ENCODE measurements around the gene TYW3. TPM values are rescaled to one million over a fixed set of nuclear protein-coding genes. Genes with fewer than 3 reads are reported as not detected.

TYW3 gene
- total RNA-seq, 1 experiment from 2014 or later = 32.9 TPM

DNA sequence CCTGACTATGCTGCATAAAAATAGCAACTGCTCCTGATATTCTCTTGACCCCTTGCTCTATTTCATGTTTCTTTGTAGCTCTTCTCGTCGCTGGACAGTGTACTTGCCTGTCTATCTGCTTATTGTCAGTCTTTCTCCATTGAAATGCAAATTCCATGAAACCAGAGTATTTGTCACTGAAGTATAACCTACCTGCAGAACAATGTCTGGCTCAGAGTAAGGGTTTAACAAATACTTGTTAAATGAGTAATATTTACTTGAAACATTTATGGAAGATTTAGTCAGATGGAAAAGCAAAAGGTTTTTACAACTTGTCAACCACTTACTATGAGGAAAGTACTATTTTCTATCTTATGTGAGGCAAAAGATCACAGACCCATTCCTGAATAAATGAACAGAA, 39.5 kb upstream of the TYW3 start:
- DNase-seq (ENCODE audit: low spot score) (no peak), ATAC-seq (no peak)
- Mint-ChIP-seq H3K4me1 (peaks cover 12% of the 10 kb centered on the region), H3K9me3 (peaks cover 4% of the 10 kb centered on the region), H3K36me3 (no peaks in the 10 kb centered on the region), H3K27me3 (ENCODE audit: low read depth) (no peaks in the 10 kb centered on the region), H3K4me3 (no peak overlapping the region), H3K27ac (no peak overlapping the region)
- POLR2A ChIA-PET = no interaction called here
- TF ChIP-seq, protein P1, sequence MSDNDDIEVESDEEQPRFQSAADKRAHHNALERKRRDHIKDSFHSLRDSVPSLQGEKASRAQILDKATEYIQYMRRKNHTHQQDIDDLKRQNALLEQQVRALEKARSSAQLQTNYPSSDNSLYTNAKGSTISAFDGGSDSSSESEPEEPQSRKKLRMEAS (CRISPR knock-in tag; IDR thresholded peaks at IDR 0.05) = no peak
- no peak for TF ChIP-seq ETV6 (CRISPR knock-in tag; IDR thresholded peaks at IDR 0.05)
- TF ChIP-seq, protein P2, sequence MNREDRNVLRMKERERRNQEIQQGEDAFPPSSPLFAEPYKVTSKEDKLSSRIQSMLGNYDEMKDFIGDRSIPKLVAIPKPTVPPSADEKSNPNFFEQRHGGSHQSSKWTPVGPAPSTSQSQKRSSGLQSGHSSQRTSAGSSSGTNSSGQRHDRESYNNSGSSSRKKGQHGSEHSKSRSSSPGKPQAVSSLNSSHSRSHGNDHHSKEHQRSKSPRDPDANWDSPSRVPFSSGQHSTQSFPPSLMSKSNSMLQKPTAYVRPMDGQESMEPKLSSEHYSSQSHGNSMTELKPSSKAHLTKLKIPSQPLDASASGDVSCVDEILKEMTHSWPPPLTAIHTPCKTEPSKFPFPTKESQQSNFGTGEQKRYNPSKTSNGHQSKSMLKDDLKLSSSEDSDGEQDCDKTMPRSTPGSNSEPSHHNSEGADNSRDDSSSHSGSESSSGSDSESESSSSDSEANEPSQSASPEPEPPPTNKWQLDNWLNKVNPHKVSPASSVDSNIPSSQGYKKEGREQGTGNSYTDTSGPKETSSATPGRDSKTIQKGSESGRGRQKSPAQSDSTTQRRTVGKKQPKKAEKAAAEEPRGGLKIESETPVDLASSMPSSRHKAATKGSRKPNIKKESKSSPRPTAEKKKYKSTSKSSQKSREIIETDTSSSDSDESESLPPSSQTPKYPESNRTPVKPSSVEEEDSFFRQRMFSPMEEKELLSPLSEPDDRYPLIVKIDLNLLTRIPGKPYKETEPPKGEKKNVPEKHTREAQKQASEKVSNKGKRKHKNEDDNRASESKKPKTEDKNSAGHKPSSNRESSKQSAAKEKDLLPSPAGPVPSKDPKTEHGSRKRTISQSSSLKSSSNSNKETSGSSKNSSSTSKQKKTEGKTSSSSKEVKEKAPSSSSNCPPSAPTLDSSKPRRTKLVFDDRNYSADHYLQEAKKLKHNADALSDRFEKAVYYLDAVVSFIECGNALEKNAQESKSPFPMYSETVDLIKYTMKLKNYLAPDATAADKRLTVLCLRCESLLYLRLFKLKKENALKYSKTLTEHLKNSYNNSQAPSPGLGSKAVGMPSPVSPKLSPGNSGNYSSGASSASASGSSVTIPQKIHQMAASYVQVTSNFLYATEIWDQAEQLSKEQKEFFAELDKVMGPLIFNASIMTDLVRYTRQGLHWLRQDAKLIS (CRISPR knock-in tag; IDR thresholded peaks at IDR 0.05; ENCODE audit: borderline replicate concordance) = no peak
- no peak for TF ChIP-seq TCF7 (CRISPR knock-in tag; IDR thresholded peaks at IDR 0.05; ENCODE audit: low read depth)
- TF ChIP-seq, protein P3, sequence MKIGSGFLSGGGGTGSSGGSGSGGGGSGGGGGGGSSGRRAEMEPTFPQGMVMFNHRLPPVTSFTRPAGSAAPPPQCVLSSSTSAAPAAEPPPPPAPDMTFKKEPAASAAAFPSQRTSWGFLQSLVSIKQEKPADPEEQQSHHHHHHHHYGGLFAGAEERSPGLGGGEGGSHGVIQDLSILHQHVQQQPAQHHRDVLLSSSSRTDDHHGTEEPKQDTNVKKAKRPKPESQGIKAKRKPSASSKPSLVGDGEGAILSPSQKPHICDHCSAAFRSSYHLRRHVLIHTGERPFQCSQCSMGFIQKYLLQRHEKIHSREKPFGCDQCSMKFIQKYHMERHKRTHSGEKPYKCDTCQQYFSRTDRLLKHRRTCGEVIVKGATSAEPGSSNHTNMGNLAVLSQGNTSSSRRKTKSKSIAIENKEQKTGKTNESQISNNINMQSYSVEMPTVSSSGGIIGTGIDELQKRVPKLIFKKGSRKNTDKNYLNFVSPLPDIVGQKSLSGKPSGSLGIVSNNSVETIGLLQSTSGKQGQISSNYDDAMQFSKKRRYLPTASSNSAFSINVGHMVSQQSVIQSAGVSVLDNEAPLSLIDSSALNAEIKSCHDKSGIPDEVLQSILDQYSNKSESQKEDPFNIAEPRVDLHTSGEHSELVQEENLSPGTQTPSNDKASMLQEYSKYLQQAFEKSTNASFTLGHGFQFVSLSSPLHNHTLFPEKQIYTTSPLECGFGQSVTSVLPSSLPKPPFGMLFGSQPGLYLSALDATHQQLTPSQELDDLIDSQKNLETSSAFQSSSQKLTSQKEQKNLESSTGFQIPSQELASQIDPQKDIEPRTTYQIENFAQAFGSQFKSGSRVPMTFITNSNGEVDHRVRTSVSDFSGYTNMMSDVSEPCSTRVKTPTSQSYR (CRISPR knock-in tag; IDR thresholded peaks at IDR 0.05) = no peak
- no peak for TF ChIP-seq CBFB (CRISPR knock-in tag; IDR thresholded peaks at IDR 0.05; ENCODE audit: low read depth)
- TF ChIP-seq RORB (CRISPR knock-in tag; IDR thresholded peaks at IDR 0.05) = no peak
- TF ChIP-seq ZNF396 (CRISPR knock-in tag; IDR thresholded peaks at IDR 0.05; ENCODE audit: borderline replicate concordance) = no peak
- TF ChIP-seq, protein P4, sequence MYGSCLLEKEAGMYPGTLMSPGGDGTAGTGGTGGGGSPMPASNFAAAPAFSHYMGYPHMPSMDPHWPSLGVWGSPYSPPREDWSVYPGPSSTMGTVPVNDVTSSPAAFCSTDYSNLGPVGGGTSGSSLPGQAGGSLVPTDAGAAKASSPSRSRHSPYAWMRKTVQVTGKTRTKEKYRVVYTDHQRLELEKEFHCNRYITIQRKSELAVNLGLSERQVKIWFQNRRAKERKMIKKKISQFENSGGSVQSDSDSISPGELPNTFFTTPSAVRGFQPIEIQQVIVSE (CRISPR knock-in tag; IDR thresholded peaks at IDR 0.05; ENCODE audit: borderline replicate concordance) = no peak
- no peak for TF ChIP-seq ZNF121 (CRISPR knock-in tag; IDR thresholded peaks at IDR 0.05)
- no peak for TF ChIP-seq CREM (CRISPR knock-in tag; IDR thresholded peaks at IDR 0.05)
- TF ChIP-seq, protein P5, sequence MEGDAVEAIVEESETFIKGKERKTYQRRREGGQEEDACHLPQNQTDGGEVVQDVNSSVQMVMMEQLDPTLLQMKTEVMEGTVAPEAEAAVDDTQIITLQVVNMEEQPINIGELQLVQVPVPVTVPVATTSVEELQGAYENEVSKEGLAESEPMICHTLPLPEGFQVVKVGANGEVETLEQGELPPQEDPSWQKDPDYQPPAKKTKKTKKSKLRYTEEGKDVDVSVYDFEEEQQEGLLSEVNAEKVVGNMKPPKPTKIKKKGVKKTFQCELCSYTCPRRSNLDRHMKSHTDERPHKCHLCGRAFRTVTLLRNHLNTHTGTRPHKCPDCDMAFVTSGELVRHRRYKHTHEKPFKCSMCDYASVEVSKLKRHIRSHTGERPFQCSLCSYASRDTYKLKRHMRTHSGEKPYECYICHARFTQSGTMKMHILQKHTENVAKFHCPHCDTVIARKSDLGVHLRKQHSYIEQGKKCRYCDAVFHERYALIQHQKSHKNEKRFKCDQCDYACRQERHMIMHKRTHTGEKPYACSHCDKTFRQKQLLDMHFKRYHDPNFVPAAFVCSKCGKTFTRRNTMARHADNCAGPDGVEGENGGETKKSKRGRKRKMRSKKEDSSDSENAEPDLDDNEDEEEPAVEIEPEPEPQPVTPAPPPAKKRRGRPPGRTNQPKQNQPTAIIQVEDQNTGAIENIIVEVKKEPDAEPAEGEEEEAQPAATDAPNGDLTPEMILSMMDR (IDR thresholded peaks at IDR 0.05) = no peak
- no peak for TF ChIP-seq TEAD4 (CRISPR knock-in tag; IDR thresholded peaks at IDR 0.05)
- CTCF ChIA-PET = no interaction called here

DNA sequence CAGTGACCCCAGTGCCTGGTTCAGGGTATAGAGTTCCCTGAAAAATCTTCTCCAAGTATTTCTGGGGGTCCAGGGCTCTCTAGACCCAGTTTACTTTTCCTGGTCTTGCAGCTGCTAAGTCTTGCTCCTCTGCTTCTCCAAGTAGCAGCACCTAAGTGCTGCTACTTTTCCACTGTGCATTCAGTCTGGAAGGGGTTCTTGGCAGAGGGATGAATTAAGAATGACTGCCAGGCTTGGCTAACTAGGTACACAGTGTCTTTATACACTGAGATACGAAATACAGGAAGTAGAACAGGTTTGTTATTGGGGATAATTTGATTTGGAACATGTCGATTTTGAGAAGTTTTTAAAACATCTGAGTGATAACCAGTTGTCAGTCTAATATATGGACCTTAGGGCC, 35.1 kb upstream of the TYW3 start:
- Mint-ChIP-seq H3K36me3 (no peaks in the 10 kb centered on the region), H3K27me3 (ENCODE audit: low read depth) (no peaks in the 10 kb centered on the region), H3K4me1 (0 out of 2 replicates have a peak, but pooled peaks cover 3% of the 10 kb centered on the region), H3K9me3 (peaks cover 4% of the 10 kb centered on the region), H3K27ac (no peak overlapping the region), H3K4me3 (no peak overlapping the region)
- ATAC-seq (no peak), DNase-seq (ENCODE audit: low spot score) (no peak)
- POLR2A ChIA-PET = no interaction called here
- CTCF ChIA-PET = interaction anchor here (1.3 kb wide), 1 partner anchor 36 kb away, joined by 5 read pairs; no protein-coding TSS in a partner anchor
- TF ChIP-seq, protein P6, sequence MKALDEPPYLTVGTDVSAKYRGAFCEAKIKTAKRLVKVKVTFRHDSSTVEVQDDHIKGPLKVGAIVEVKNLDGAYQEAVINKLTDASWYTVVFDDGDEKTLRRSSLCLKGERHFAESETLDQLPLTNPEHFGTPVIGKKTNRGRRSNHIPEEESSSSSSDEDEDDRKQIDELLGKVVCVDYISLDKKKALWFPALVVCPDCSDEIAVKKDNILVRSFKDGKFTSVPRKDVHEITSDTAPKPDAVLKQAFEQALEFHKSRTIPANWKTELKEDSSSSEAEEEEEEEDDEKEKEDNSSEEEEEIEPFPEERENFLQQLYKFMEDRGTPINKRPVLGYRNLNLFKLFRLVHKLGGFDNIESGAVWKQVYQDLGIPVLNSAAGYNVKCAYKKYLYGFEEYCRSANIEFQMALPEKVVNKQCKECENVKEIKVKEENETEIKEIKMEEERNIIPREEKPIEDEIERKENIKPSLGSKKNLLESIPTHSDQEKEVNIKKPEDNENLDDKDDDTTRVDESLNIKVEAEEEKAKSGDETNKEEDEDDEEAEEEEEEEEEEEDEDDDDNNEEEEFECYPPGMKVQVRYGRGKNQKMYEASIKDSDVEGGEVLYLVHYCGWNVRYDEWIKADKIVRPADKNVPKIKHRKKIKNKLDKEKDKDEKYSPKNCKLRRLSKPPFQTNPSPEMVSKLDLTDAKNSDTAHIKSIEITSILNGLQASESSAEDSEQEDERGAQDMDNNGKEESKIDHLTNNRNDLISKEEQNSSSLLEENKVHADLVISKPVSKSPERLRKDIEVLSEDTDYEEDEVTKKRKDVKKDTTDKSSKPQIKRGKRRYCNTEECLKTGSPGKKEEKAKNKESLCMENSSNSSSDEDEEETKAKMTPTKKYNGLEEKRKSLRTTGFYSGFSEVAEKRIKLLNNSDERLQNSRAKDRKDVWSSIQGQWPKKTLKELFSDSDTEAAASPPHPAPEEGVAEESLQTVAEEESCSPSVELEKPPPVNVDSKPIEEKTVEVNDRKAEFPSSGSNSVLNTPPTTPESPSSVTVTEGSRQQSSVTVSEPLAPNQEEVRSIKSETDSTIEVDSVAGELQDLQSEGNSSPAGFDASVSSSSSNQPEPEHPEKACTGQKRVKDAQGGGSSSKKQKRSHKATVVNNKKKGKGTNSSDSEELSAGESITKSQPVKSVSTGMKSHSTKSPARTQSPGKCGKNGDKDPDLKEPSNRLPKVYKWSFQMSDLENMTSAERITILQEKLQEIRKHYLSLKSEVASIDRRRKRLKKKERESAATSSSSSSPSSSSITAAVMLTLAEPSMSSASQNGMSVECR (CRISPR knock-in tag; IDR thresholded peaks at IDR 0.05; ENCODE audit: borderline replicate concordance) = no peak
- TF ChIP-seq KAT7 (CRISPR knock-in tag; IDR thresholded peaks at IDR 0.05; ENCODE audit: borderline replicate concordance) (no peak), PRRX2 (CRISPR knock-in tag; IDR thresholded peaks at IDR 0.05) (no peak), ZNF121 (CRISPR knock-in tag; IDR thresholded peaks at IDR 0.05) (no peak), TCF7 (CRISPR knock-in tag; IDR thresholded peaks at IDR 0.05; ENCODE audit: low read depth) (no peak), RELA (CRISPR knock-in tag; IDR thresholded peaks at IDR 0.05; ENCODE audit: borderline replicate concordance) (no peak), ZNF671 (CRISPR knock-in tag; IDR thresholded peaks at IDR 0.05) (no peak), OVOL2 (CRISPR knock-in tag; IDR thresholded peaks at IDR 0.05; ENCODE audit: borderline replicate concordance) (no peak), ZNF396 (CRISPR knock-in tag; IDR thresholded peaks at IDR 0.05; ENCODE audit: borderline replicate concordance) (no peak), CBFB (CRISPR knock-in tag; IDR thresholded peaks at IDR 0.05; ENCODE audit: low read depth) (no peak)
- TF ChIP-seq, protein P7, sequence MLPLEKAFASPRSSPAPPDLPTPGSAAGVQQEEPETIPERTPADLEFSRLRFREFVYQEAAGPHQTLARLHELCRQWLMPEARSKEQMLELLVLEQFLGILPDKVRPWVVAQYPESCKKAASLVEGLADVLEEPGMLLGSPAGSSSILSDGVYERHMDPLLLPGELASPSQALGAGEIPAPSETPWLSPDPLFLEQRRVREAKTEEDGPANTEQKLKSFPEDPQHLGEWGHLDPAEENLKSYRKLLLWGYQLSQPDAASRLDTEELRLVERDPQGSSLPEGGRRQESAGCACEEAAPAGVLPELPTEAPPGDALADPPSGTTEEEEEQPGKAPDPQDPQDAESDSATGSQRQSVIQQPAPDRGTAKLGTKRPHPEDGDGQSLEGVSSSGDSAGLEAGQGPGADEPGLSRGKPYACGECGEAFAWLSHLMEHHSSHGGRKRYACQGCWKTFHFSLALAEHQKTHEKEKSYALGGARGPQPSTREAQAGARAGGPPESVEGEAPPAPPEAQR (CRISPR knock-in tag; IDR thresholded peaks at IDR 0.05) = no peak
